GM18498 (cell line): Measurements from ENCODE around the gene TTC28.
"Not testable (repeated sequence)": the region's sequence is repeated elsewhere in the genome, so short reads cannot be mapped to it uniquely, and the experiment has no call there.

Experiments
- ATAC-seq: cut with Tn5 transposase; IDR thresholded peaks from one replicate; pipeline ENCODE4 v1.9.1; 2021; ENCODE audit warnings: mild to moderate bottlenecking, moderate library complexity; ENCODE audit not compliant: unreplicated experiment

TTC28 gene

DNA sequence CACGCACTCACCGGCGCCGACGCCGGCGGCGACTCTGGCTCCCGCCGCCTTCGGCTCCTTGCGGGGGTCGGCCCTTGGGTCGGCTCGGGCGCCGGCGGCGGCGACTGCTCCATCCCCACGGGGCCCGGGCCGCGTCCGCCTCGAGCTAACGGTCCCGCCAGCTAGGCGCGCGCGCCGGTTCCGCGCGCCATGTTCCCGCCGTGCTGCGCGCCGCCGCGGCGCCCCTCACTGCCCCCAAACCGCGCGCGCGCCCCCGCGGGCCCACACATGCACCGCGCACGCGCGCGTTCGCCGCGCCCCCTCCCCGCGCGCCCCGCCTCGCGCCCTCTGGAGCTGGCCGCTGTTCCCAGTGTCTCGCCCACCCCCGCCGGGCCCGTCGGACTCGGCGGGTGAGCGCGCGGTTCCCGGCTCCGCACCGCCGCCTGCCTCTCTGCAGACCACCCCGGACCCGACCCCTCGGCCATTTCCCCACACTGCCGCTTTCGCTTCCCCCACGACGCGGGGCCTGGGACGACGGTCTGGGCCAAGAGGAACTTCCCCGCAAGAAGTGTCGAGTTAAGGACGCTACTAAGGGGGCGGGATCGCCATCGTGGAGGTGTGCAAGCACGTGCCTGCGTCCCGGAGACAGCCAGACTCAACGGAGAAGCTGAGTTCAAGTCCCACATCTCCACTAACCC lies at the start of gene TTC28:
TTC28 (minus strand) TSS at position 230 of the 677 bp plus-strand sequence; CDS start at position 113, 117 bp downstream.
- ATAC-seq = not testable (repeated sequence)

DNA sequence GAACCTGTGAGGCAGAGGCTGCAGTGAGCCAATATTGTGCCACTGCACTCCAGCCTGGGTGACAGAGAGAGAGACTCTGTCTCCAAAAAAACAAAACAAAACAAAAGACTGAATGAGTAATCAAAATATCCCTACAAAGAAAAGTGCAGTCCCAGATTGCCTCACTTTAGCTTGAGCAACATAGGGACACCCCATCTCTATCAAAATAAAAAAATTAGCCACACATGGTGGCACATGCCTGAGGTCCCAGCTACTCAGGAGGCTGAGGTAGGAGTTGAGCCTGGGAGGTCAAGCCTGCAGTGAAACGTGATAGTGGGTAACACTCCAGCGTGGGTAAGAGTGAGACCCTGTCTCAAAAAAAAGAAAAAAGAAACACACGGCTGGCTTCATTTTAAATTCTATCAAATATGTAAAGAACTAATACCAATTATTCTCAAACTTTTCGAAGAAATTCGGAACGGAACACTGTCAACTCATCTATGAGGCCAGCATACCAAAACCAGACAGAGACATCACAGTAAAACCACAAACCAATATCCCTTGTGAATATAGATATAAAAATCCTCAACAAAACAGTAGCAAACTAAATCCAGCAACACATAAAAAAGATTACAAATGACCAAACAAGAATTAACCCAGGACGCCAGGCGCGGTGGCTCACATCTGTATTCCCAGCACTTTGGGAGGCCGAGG lies 49.1 kb upstream of the TTC28 start:
- ATAC-seq = no peak

DNA sequence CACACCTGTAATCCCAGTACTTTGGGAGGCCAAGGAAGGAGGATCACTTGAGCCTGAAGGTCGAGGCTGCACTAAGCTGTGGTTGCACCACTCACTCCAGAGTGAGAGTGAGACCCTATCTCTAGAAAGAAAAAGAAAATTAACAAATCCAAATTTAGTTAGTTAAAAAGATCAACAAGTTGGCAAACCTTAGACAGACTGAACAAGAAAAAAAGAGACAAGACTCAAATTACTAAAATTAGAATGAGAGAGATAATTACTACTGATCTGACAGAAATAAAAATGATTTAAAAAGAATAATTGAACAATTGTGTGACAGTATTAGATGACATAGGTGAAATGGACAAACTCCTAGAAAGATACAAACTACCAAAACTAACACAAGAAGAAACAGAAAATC lies 48.4 kb upstream of the TTC28 start:
- no peak for ATAC-seq

DNA sequence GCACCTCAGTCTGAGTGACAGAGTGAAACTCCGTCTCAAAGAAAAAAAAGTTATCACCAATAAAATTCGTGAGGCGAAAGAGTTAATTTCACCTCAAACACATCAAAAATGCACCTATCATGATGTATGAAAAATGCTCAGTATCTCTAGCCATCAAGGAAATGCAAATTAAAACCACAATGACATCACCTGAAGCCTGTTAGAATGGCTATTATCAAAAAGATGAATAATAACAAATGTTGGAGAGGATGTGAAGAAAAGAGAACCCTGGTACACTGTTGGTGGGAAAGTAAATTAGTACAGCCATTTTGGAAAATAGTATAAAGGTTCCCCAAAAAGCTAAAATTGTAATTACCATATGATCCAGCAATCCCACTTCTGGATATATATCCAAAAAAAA lies 38.4 kb upstream of the TTC28 start:
- no peak for ATAC-seq

DNA sequence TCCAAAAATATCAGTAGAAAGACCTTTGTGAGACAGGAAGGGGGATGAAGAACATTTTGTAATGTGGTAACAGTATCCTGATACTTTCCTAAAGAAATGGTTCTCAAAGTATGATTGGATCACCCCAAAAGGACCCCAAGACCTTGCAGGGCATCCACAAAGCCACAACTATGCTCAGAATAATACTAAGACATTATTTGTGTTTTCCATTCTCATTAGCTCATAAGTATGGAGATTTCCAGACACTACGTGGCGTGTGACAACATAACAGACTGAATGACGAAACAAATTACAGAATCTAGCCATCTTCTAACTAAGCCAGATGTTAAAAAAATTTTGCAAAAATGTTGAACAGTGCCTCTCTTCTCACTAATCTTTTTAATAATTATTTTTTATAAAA lies 37.0 kb upstream of the TTC28 start:
- no peak for ATAC-seq

DNA sequence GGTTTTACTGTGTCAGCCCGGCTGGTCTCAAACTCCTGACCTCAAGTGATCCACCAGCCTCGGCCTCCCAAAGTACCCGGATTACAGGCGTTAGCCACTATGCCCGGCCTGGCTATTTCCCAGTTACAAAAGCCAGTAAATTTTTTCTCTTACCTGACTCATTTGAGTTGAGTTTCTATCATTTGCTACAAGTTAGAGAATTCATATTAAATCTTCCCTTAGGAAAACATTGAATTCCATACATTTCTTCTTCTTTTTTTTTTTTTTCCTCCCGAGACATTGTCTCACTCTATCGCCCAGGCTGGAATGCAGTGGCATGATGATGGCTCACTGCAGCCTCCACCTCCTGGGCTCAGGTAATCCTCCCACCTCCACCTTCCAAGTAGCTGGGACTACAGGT lies 36.0 kb upstream of the TTC28 start:
- ATAC-seq = no peak

DNA sequence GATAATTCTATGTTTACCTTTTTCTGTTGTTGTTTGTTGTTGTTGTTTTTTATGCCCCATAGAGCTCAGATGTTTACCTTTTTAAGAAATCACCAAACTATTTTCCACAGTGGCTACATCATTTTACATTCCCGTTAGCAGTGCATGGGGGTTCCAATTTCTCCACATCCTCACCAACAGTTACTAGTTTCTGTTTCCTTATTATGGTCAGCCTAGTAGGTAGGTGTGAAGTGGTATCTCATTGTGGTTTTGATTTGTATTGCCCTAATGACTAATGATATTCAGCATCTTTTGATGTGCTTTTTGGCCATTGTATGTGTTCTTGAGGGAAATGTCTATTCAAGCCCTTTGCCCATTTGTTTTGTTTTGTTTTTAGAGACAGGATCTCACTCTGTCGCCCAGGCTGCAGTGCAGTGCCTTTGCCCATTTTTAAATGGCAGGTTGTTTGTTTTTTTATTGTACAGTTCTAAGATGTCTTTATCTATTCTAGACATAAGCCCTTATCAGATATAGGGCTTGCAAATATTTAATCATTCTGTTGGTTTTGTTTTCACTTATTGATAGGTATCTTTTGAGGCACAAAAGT lies 34.5 kb upstream of the TTC28 start:
- no peak for ATAC-seq

DNA sequence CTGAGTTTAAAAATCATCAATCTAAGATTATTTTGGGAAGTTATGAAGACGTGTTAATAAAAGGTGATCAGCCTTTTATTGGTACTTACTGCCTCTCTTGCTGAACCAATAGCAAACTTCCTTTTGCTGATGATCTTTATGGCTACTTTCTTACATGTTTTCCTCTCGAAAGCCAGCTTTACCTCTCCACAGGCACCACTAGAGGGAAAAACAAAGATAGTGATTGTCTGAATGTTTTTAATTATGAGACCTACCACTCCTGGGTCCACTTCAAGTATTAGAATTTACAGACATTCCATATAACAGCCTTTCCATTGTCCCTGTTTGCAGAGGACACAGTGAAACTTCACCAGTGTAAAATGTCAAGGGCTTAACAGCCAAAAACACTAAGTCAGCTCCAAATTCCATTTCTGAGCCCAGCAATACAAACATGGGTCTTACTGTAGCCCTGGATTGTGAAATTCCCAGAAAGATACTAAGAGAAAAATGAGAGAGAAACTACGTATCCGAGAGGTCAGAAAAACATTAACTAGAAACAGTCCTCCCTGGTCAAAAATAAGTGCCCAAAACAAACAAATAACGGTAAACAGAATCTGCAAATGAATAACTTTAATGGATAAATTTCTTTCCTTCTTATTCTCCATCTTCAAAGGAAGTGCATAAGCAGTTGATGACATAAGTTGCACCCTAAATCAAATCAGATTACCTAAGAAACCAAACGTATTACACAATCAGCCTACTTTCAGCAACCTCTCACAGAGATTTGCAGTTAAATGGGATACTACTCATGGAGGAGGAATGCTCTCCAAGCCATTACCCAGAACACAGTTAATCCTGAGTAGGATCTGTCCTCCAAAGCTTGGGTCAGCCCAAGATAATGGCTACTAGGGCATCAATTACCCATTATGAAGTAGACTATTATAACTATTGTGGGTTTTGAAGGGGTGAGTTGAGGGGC lies 32.5 kb upstream of the TTC28 start:
- no peak for ATAC-seq

DNA sequence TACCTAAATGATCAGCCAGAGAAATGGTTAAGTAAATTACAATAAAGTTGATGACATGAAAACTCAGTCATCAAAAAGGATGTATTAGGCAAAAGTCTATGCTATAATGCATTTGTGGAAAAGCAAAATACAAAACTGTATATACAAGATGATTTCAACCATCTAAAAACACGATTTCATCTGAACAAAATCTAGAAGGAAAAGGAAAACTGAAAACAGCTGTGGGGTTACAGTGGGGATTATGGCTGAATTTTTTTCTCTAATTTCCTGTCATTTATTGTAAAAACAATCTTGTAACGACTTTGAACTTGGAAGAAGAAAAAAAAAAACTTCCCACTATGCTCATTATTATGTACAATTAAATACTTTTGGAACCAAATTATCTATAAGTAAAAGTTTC lies 31.7 kb upstream of the TTC28 start:
- no peak for ATAC-seq

DNA sequence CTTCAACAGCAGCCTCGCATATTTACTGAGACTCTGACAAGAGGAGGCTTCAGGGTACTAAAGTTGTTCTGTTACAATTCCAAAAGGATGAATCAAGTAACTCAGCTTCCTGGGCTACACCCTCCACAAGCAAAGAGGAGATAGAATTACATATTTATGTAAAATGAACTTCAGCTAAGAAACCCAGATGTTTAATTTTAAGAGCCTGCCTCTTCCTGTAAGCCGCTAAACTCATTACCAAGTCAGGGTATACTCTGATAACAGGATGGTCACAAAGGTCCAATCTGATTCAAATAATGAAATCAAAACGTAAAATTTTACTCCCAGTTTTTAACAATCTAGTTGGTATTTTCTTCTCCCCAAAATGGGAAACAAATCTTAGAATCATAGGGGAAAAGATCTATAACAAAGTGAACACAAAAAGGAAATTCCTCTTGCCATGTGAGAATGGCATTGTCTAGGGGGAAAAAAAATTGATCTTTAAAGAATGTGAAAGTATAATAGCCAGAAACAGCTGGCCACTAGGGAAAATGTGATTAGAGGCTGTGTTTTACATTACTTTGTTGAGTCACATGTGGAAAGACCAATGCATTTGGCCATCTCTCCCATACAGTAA lies 31.0 kb upstream of the TTC28 start:
- no peak for ATAC-seq

DNA sequence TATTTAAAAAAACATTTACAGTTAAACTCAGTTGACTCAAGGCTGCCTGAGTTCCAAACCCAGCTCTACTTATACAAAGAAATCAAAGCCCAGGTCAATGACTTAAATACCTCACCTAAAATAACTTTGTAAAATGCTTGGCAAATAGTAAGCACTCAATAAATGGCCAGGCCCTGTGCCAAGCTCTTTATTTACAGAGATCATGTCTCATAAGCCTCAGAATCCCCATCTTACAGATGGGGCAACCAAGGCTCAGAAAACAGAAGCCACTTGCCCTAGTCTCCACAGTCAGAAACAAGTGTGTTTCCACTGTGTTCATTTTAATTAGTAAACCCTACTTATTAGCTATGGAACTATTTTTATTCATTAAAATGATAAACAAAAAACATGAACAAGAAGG lies 30.5 kb upstream of the TTC28 start:
- no peak for ATAC-seq

DNA sequence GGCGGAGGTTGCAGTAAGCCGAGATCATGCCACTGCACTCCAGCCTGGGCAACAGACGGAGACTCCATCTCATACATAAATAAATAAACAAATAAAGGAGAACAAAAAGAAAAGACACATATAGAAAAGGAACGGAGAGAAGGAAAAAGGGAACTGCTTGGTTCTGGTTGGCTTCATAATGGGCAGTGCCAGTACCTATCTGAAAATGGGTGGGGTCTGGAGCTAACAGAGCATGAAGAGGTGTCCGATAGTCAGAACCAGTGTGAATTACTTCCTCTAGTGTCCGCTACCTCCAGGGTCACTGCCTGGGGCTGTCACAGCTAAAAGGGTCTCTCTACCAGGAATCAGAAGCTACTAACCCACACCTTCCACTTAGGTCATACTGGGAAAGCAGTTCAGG lies 27.2 kb upstream of the TTC28 start:
- no peak for ATAC-seq

DNA sequence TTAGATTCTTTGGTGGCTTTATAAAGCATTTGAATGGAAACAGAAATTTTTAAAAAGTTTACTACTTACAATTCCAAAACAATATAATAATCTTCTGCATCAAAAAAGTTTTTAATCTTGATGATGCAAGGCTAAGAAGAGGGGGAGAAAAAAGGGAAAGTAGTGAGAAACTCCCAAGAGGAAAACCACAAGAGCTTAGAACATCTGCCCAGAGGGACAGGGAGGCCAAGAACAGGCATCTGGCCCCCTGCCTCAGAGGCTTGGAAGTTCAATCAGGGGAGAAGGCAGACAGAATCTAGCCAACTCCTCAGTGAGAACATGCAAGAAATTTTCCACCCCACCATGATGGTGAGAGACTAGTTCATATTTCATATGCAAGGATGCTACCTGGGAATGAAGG lies 23.8 kb upstream of the TTC28 start:
- ATAC-seq = no peak

DNA sequence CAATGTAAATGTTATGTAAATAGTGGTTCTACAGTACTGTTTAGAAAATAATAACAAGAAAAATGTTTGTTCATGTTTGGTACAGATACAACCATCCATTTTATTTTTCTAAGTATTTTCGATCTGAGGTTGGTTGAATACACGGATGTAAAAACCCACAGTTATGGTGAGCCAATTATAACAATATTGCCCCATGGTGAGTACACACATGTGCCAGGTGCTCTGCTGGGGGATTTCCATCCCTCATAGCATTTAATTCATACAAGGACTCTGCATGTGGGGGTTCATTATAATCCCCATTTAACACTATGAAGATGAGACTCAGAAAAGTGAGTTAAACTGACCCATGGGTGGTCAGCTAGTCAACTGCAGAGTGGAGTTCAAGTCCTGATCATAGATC lies 23.3 kb upstream of the TTC28 start:
- no peak for ATAC-seq

DNA sequence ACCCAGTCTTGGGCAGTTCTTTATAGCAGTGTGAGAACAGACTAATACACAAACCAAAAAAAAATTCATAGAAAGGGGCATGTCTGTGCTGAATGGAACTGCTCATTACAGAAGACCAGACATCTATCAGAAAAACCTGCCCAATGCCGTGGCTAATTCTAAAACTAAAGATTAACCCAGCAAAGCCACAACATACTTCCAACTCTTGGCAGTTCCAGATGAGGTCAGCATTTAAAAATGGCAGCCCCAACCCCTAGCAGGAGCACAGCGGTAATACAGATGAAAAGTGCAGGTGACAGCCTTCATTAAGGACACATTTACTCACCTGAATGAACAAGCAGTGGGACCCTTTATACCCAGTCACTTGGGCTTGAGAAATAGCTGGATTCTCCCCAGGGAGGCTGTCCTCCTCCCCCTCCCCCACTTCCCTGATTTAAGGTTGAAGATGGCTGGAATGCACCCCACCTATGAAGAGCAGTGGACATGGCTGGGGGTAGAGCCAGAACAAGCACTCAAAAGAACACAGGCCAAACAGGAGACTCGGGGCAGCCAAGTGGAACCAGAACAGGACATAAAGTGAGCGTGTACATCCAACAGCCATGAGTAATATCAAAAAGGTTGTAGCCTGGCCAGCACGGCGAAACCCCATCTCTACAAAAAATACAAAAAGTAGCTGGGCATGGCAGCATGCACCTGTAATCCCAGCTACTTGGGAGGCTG lies 13.6 kb upstream of the TTC28 start:
- ATAC-seq = not testable (repeated sequence)

DNA sequence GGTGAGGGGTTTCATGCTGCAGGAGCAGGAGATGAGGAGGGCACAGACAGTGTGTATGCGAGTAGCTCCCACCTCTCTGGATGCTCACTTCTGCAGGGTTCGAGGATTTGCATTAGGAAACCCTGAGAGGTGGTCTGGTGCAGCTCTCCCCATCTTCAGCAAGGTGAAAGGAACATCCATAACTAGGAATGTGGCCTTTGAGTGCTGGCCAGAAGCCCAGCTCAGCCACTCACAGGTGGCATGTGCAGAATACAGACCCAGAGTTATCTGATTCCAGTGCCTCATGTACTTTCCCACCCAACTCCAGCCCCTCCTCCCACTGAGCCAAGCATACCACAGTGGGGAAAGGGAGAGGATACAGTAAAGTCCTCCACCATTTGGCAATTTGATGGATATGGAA lies 10.2 kb upstream of the TTC28 start:
- ATAC-seq = not testable (repeated sequence)

DNA sequence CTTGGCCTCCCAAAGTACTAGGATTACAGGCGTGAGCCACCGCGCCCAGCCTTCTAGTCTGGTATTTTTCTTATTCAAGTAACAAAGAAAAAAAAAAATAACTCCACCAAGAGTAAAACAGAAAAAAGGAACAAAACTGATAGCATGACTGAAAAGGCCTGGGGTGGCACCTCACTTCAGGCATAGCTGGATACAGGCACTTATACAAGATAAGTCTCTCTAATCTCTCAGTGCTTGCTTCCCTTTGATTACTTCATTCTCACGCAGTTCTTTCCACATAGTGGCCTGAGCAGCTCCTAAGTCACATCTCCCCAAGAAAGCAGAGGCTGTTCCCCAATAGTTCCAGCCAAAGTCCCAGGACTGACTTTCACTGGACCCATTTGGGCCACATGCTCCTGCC lies 3.3 kb upstream of the TTC28 start:
- not testable (repeated sequence) for ATAC-seq

DNA sequence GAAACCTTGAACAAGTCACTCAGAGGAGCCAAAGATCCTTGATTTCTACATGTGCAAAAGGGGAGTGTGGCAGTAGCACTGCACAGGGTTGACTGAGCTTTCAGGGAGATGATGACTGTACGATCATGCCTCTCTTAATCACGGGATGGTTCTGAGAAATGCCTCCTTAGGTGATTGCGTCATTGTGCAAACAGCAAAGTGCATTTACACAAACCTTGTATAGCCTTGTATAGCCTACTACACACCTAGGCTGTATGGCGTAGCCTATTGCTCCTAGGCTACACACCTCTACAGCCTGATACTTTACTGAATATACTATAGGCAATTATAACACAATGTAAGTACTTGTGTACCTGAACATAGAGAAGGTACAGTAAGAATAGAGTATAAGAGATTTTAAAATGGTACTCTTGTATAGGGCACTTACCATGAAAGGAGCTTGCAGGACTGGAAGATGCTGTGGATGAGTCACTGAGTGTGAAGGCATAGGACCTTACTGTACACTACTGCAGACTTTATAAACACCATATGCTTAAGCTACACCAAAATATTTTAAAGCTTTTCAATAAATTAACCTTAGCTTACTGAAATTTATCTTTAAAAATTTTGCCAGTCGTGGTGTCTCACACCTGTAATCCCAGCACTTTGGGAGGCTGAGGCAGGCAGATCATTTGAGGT lies 1.3 kb upstream of the TTC28 start:
- not testable (repeated sequence) for ATAC-seq

DNA sequence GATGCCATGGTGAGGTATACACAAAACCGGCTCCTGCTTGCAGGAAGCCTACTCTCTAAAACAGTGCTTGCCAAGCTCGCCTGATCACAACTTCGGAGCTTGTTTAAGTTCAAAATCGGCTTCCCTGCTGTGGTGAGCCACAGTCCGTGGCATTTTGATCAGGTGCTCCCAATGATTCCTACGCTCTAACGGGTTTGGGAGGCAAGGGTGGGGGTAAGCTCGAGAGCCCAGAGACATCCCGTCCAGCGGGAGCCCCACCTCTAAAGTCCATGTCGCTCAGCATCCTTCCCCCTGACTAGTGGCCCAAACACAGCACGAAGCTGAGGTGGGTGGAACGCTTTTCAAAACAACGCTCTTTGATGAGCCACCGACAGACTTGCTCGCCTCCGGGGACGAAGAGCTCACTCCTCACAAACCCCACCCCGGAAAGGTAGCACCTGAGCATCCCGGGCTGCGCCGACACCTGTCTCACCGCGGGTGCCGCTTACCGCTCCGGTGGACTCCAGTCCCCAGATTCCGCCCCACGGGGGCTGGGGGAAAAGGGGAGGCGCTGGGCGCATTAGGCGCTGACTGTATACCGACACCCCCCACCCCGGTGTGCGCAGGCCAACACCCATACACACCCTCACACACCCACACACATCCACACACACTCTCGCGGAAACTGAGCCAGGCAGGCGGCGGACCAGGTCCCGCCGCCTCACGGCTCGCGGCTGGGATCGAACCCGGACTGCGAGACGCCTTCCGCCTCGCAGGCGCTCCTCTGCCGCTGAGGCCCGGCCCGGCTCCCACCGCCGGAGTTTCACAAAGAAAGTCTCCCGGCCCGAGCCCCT lies 646 bp downstream of the TTC28 start:
- ATAC-seq = not testable (repeated sequence)
